BLaER1 treated with 17β-estradiol and CSF1 and Interleukin-3, amounts not matched to agents 10 nM and 100 nM (cell line): Measurements from ENCODE around the gene RGS3.
"Not testable (repeated sequence)": the region's sequence is repeated elsewhere in the genome, so short reads cannot be mapped to it uniquely, and the experiment has no call there.

Experiments used
- H3K27ac ChIP-seq, 11 experiments: shearing (Covaris generic); formaldehyde crosslinking; 2 replicates each; pipeline ENCODE4 v1.8.1; 2022
- H3K27me3 ChIP-seq, 11 experiments: shearing (Covaris generic); formaldehyde crosslinking; 2 replicates each; pipeline ENCODE4 v1.8.1; 2022
- H3K36me3 ChIP-seq, 11 experiments: shearing (Covaris generic); formaldehyde crosslinking; 2 replicates each; pipeline ENCODE4 v1.8.1; 2022
- H3K4me1 ChIP-seq, 10 experiments: shearing (Covaris generic); formaldehyde crosslinking; 2 replicates each; pipeline ENCODE4 v1.8.1; 2022
- H3K4me2 ChIP-seq, 11 experiments: shearing (Covaris generic); formaldehyde crosslinking; 2 replicates each; pipeline ENCODE4 v1.8.1; 2022
- H3K4me3 ChIP-seq, 10 experiments: shearing (Covaris generic); formaldehyde crosslinking; 2 replicates each; pipeline ENCODE4 v1.8.1; 2022
- H3K9ac ChIP-seq, 11 experiments: shearing (Covaris generic); formaldehyde crosslinking; 2 replicates each; pipeline ENCODE4 v1.8.1; 2022
- H3K9me3 ChIP-seq, 11 experiments: shearing (Covaris generic); formaldehyde crosslinking; replicated peaks in 1 of 11; 2 replicates each; pipeline ENCODE4 v1.8.1; 2022
- H4K20me1 ChIP-seq, 11 experiments: shearing (Covaris generic); formaldehyde crosslinking; 2 replicates each; pipeline ENCODE4 v1.8.1; 2022
- Cebpa-rat ChIP-seq, 11 experiments: shearing (Covaris generic); IDR thresholded peaks; 2 replicates each; pipeline ENCODE4 v1.8.1; 2022

RGS3 gene

GRCh38 chr9:113436728-113437515, 26.6 kb upstream of the RGS3 start:
- Histone ChIP-seq H3K4me1 (0 out of 20 replicates have a peak, but pooled peaks cover 0 to 3% (median 0%) of the 10 kb centered on the region in 10 experiments), H3K9ac (no peak overlapping the region), H3K27me3 (no peaks in the 10 kb centered on the region), H3K4me2 (no peak overlapping the region), H3K36me3 (no peaks in the 10 kb centered on the region), H3K9me3 (no peaks in the 10 kb centered on the region), H4K20me1 (no peaks in the 10 kb centered on the region), H3K4me3 (no peak overlapping the region), H3K27ac (no peak overlapping the region)
- TF ChIP-seq Cebpa-rat (IDR thresholded peaks at IDR 0.05): no peak

- not testable (repeated sequence) for H4K20me1 ChIP-seq, H3K9me3 ChIP-seq, H3K4me1 ChIP-seq, H3K4me2 ChIP-seq, H3K36me3 ChIP-seq, H3K9ac ChIP-seq, H3K27ac ChIP-seq, H3K27me3 ChIP-seq, H3K4me3 ChIP-seq
These were observed 25.8 kb upstream of the RGS3 start for GRCh38 chr9:113437716-113438115.

- peak overlapping the region in 1 of 11 experiments; percentile 0; a peak in 3 of 22 replicates for H3K27ac ChIP-seq
- H3K9ac ChIP-seq: 0 out of 22 replicates have a peak overlapping the region, but pooled peaks of 1 of the 11 experiments have one; percentile 1
- H3K9me3 ChIP-seq: no peaks in the 10 kb centered on the region
- peaks cover 9 to 36% (median 24%) of the 10 kb centered on the region in 10 experiments; a peak in 18 of 20 replicates for H3K4me1 ChIP-seq
- H3K4me3 ChIP-seq: no peak overlapping the region
- H4K20me1 ChIP-seq: no peaks in the 10 kb centered on the region
- H3K4me2 ChIP-seq: peak overlapping the region in 6 of 11 experiments; percentile 3 to 59 (median 22); a peak in 7 of 22 replicates
- TF ChIP-seq Cebpa-rat (IDR thresholded peaks at IDR 0.05): no peak
- H3K27me3 ChIP-seq: no peaks in the 10 kb centered on the region
- H3K36me3 ChIP-seq: no peaks in the 10 kb centered on the region
These were observed 18.8 kb upstream of the RGS3 start for GRCh38 chr9:113444736-113445135.

GRCh38 chr9:113446323-113446740, 17.2 kb upstream of the RGS3 start:
- peaks cover 9 to 36% (median 24%) of the 10 kb centered on the region in 10 experiments; a peak in 18 of 20 replicates for H3K4me1 ChIP-seq
- H3K27ac ChIP-seq: no peak overlapping the region
- H3K27me3 ChIP-seq: no peaks in the 10 kb centered on the region
- no peaks in the 10 kb centered on the region for H4K20me1 ChIP-seq
- no peaks in the 10 kb centered on the region for H3K9me3 ChIP-seq
- no peak overlapping the region for H3K4me3 ChIP-seq
- no peaks in the 10 kb centered on the region for H3K36me3 ChIP-seq
- peak overlapping the region in 2 of 11 experiments; percentile 23 to 25; a peak in 4 of 22 replicates for H3K4me2 ChIP-seq
- no peak for TF ChIP-seq Cebpa-rat (IDR thresholded peaks at IDR 0.05)
- peak overlapping the region in 2 of 11 experiments; percentile 20 to 29; a peak in 1 of 22 replicates for H3K9ac ChIP-seq

- Histone ChIP-seq H4K20me1 (no peaks in the 10 kb centered on the region), H3K4me1 (peaks cover 12 to 34% (median 24%) of the 10 kb centered on the region in 10 experiments; a peak in 18 of 20 replicates), H3K9ac (no peak overlapping the region), H3K4me3 (no peak overlapping the region), H3K4me2 (peak overlapping the region in 9 of 11 experiments; percentile 1 to 44 (median 17); a peak in 8 of 22 replicates), H3K27ac (no peak overlapping the region), H3K9me3 (no peaks in the 10 kb centered on the region), H3K36me3 (no peaks in the 10 kb centered on the region), H3K27me3 (no peaks in the 10 kb centered on the region)
- TF ChIP-seq Cebpa-rat (IDR thresholded peaks at IDR 0.05): no peak
These were observed 14.2 kb upstream of the RGS3 start for GRCh38 chr9:113449376-113449775.

- Histone ChIP-seq H3K4me1 (peaks cover 6 to 40% (median 27%) of the 10 kb centered on the region in 10 experiments; a peak in 19 of 20 replicates), H3K9me3 (no peaks in the 10 kb centered on the region), H3K27ac (no peak overlapping the region), H3K36me3 (no peaks in the 10 kb centered on the region), H3K9ac (no peak overlapping the region), H3K4me2 (no peak overlapping the region), H3K4me3 (no peak overlapping the region), H3K27me3 (no peaks in the 10 kb centered on the region), H4K20me1 (no peaks in the 10 kb centered on the region)
- TF ChIP-seq Cebpa-rat (IDR thresholded peaks at IDR 0.05): no peak
These were observed 11.4 kb upstream of the RGS3 start for GRCh38 chr9:113452113-113452605.

- TF ChIP-seq Cebpa-rat (IDR thresholded peaks at IDR 0.05): no peak
- Histone ChIP-seq H3K9me3 (no peaks in the 10 kb centered on the region), H3K4me2 (peak overlapping the region in 10 of 11 experiments; percentile 0 to 62 (median 30); a peak in 15 of 22 replicates), H3K36me3 (no peaks in the 10 kb centered on the region), H3K9ac (peak overlapping the region in 1 of 11 experiments; percentile 14; a peak in 1 of 22 replicates), H3K4me3 (no peak overlapping the region), H3K4me1 (peaks cover 5 to 32% (median 17%) of the 10 kb centered on the region in 10 experiments; a peak in 19 of 20 replicates), H3K27ac (peak overlapping the region in 8 of 11 experiments; percentile 1 to 56 (median 26); a peak in 11 of 22 replicates), H3K27me3 (no peaks in the 10 kb centered on the region), H4K20me1 (no peaks in the 10 kb centered on the region)
These were observed 8.4 kb upstream of the RGS3 start for GRCh38 chr9:113454914-113455761.

GRCh38 chr9:113456235-113456634, 7.3 kb upstream of the RGS3 start:
- 0 out of 22 replicates have a peak overlapping the region, but pooled peaks of 1 of the 11 experiments have one; percentile 56 for H3K27ac ChIP-seq
- no peaks in the 10 kb centered on the region for H3K27me3 ChIP-seq
- H3K4me3 ChIP-seq: no peak overlapping the region
- H3K4me1 ChIP-seq: peaks cover 5 to 32% (median 17%) of the 10 kb centered on the region in 10 experiments; a peak in 19 of 20 replicates
- no peak overlapping the region for H3K9ac ChIP-seq
- no peaks in the 10 kb centered on the region for H4K20me1 ChIP-seq
- H3K36me3 ChIP-seq: no peaks in the 10 kb centered on the region
- no peak for TF ChIP-seq Cebpa-rat (IDR thresholded peaks at IDR 0.05)
- H3K9me3 ChIP-seq: no peaks in the 10 kb centered on the region
- H3K4me2 ChIP-seq: peak overlapping the region in 5 of 11 experiments; percentile 8 to 62 (median 53); a peak in 7 of 22 replicates

GRCh38 chr9:113461285-113461684, 2.2 kb upstream of the RGS3 start:
- Histone ChIP-seq H3K9ac (no peak overlapping the region), H3K9me3 (no peaks in the 10 kb centered on the region), H3K27me3 (no peaks in the 10 kb centered on the region), H3K4me3 (no peak overlapping the region), H4K20me1 (no peaks in the 10 kb centered on the region), H3K36me3 (no peaks in the 10 kb centered on the region), H3K4me2 (no peak overlapping the region), H3K4me1 (peaks cover 0 to 19% (median 0%) of the 10 kb centered on the region in 10 experiments; a peak in 6 of 20 replicates), H3K27ac (no peak overlapping the region)
- no peak for TF ChIP-seq Cebpa-rat (IDR thresholded peaks at IDR 0.05)
